GM19397 (cell line): Measurements from ENCODE around the gene TRH.
"Not testable (repeated sequence)": the region's sequence is repeated elsewhere in the genome, so short reads cannot be mapped to it uniquely, and the experiment has no call there.

Experiments
- ATAC-seq: cut with Tn5 transposase; IDR thresholded peaks from one replicate; pipeline ENCODE4 v1.9.1; 2021; ENCODE audit warnings: mild to moderate bottlenecking, moderate library complexity; ENCODE audit not compliant: unreplicated experiment

Gene TRH

GRCh38 chr3:129962600-129962999, 11.9 kb upstream of the TRH start:
- no peak for ATAC-seq

GRCh38 chr3:129965937-129966336, 8.6 kb upstream of the TRH start:
- ATAC-seq: no peak

- ATAC-seq: no peak
These were observed 7.6 kb upstream of the TRH start for GRCh38 chr3:129966876-129967275.

GRCh38 chr3:129967761-129968160, 6.8 kb upstream of the TRH start:
- no peak for ATAC-seq

GRCh38 chr3:129971351-129972052, 3.0 kb upstream of the TRH start:
- no peak for ATAC-seq

GRCh38 chr3:129972301-129972700, 2.2 kb upstream of the TRH start:
- no peak for ATAC-seq

- no peak for ATAC-seq
These were observed 512 bp upstream of the TRH start for GRCh38 chr3:129973853-129974563.

- no peak for ATAC-seq
These were observed 549 bp downstream of the TRH start for GRCh38 chr3:129974833-129975704.

GRCh38 chr3:129975705-129976048, 1.2 kb downstream of the TRH start:
- ATAC-seq: no peak

- ATAC-seq: no peak
These were observed 1.8 kb downstream of the TRH start for GRCh38 chr3:129976286-129976685.

- no peak for ATAC-seq
These were observed 3.6 kb downstream of the TRH start for GRCh38 chr3:129978123-129978522.

GRCh38 chr3:129979905-129980304, 5.4 kb downstream of the TRH start:
- no peak for ATAC-seq

GRCh38 chr3:129983561-129983960, 9.0 kb downstream of the TRH start:
- ATAC-seq: no peak

GRCh38 chr3:129984125-129984524, 9.6 kb downstream of the TRH start:
- no peak for ATAC-seq

GRCh38 chr3:129985113-129985512, 10.6 kb downstream of the TRH start:
- no peak for ATAC-seq

- ATAC-seq: no peak
These were observed 13.9 kb downstream of the TRH start for GRCh38 chr3:129988429-129988828.

GRCh38 chr3:129989414-129989813, 14.9 kb downstream of the TRH start:
- ATAC-seq: no peak

GRCh38 chr3:129992781-129993180, 18.3 kb downstream of the TRH start:
- no peak for ATAC-seq

- no peak for ATAC-seq
These were observed 20.5 kb downstream of the TRH start for GRCh38 chr3:129994883-129995559.

GRCh38 chr3:129996073-129996472, 21.6 kb downstream of the TRH start:
- ATAC-seq: no peak

- not testable (repeated sequence) for ATAC-seq
These were observed 24.7 kb downstream of the TRH start for GRCh38 chr3:129999176-129999575.
